PC-9 (cell line): Measurements from ENCODE around the gene JAK1. TPM values are rescaled to one million over a fixed set of nuclear protein-coding genes. Genes with fewer than 3 reads are reported as not detected.

Source experiments
- BruUV-seq: library from RNA; stranded (reverse); fragments of 400-500 nt; replicated peaks from 2 replicates; lab custom pipeline; 2021; lab: Mats Ljungman, UMichigan
- CTCF ChIA-PET: fragments of 300-600 bp; sonication (Branson Sonifier 250); formaldehyde crosslinking; loops from one replicate; lab custom pipeline; 2022; ENCODE audit warnings: antibody characterized with exemption; lab: Charles Lee
- POLR2A ChIA-PET: fragments of 300-600 bp; sonication (Branson Sonifier 250); formaldehyde crosslinking; loops from one replicate; lab custom pipeline; 2022; ENCODE audit warnings: antibody characterized with exemption; ENCODE audit not compliant: unreplicated experiment; lab: Charles Lee
- DNase-seq, 2 experiments: peaks; one replicate each; pipeline versions ENCODE4 v3.0.0 to v3.0.0-alpha.2; 2015 to 2022; ENCODE audit warnings: mixed read lengths in 1 of 2
- H2AFZ ChIP-seq: fragments of 200-600 bp; sonication (generic); 2 replicates; pipeline ENCODE4 v1.8.1; 2017; ENCODE audit warnings: antibody characterized with exemption
- H3F3A ChIP-seq: fragments of 200-600 bp; sonication (generic); 2 replicates; pipeline ENCODE4 v1.8.1; 2017; ENCODE audit warnings: antibody characterized with exemption, mild to moderate bottlenecking, low read depth; ENCODE audit not compliant: insufficient read depth
- H3K27ac ChIP-seq: fragments of 200-600 bp; sonication (generic); 2 replicates; pipeline ENCODE4 v1.6.1; 2016; ENCODE audit warnings: mixed run types
- H3K27me3 ChIP-seq: fragments of 200-600 bp; sonication (generic); 2 replicates; pipeline ENCODE4 v1.6.1; 2016; ENCODE audit warnings: low read depth, mixed run types; ENCODE audit not compliant: insufficient read depth
- H3K36me3 ChIP-seq: fragments of 200-600 bp; sonication (generic); 2 replicates; pipeline ENCODE4 v1.6.1; 2016; ENCODE audit warnings: low read depth, mixed run types
- H3K4me1 ChIP-seq: fragments of 200-600 bp; sonication (generic); replicated peaks from 2 replicates; pipeline ENCODE4 v1.6.1; 2016; ENCODE audit warnings: mixed run types; ENCODE audit not compliant: insufficient read depth
- H3K4me2 ChIP-seq: fragments of 200-600 bp; sonication (generic); 2 replicates; pipeline ENCODE4 v1.6.1; 2017; ENCODE audit warnings: mixed run types
- H3K4me3 ChIP-seq: fragments of 200-600 bp; sonication (generic); 2 replicates; pipeline ENCODE4 v1.6.1; 2016; ENCODE audit warnings: mixed run types
- H3K79me2 ChIP-seq: fragments of 200-600 bp; sonication (generic); 2 replicates; pipeline ENCODE4 v1.6.1; 2017; ENCODE audit warnings: low read depth, mixed run types
- H3K9me2 ChIP-seq: fragments of 200-600 bp; sonication (generic); 2 replicates; pipeline ENCODE4 v1.8.1; 2017; ENCODE audit warnings: mild to moderate bottlenecking; ENCODE audit not compliant: insufficient read depth
- H3K9me3 ChIP-seq: fragments of 200-600 bp; sonication (generic); 2 replicates; pipeline ENCODE4 v1.8.1; 2016; ENCODE audit warnings: low read depth; ENCODE audit not compliant: insufficient read depth
- H4K20me1 ChIP-seq: fragments of 200-600 bp; sonication (generic); 2 replicates; pipeline ENCODE4 v1.8.1; 2017; ENCODE audit not compliant: insufficient read depth
- EZH2 ChIP-seq: fragments of 200-600 bp; sonication (generic); IDR thresholded peaks from 2 replicates; pipeline ENCODE4 v1.8.0; 2017; ENCODE audit warnings: antibody characterized with exemption, low read depth
- intact Hi-C: fragments of 100-400 bp; cut with micrococcal nuclease; formaldehyde crosslinking; loops from one replicate; pipeline ENCODE4 v1.10.0; 2022; ENCODE audit not compliant: unreplicated experiment
- total RNA-seq: library from RNA; stranded (reverse); gene quantifications from 2 replicates; pipeline ENCODE4 v1.2.3, GENCODE V29; 2021
- TF ChIP-seq, protein P1 (sequence below): fragments of 200-600 bp; sonication (generic); conservative IDR thresholded peaks from 2 replicates; pipeline ENCODE4 v1.6.1; 2017; ENCODE audit warnings: mixed run types, antibody characterized with exemption, mild to moderate bottlenecking, moderate library complexity

Gene JAK1
- total RNA-seq, 1 experiment from 2014 or later: 88.5 TPM

DNA sequence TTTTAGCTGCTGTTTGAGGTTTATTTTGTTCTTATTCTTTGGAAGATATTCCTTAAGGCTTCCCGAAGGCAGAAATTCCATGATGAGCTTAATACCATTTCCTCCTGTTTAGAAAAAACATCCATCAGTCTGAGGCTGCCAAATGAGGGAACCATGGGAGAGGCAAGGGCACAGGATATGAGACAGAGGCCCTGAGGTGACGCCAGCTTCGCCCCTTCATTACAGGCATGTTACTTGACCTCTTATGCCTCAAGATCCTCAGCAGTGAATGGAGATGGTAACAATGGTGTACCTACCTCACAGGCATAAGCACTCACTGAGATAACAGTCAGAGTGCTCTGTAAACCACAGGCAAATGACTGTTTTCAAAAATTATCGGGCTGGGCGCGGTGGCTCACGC is 127.9 kb downstream of the JAK1 start:
- Histone ChIP-seq H4K20me1 (no peaks in the 10 kb centered on the region), H3K27ac (no peak overlapping the region), H3F3A (no peaks in the 10 kb centered on the region), H3K4me1 (no peaks in the 10 kb centered on the region; the same call in 1 of the 2 replicates), H3K4me2 (no peak overlapping the region), H2AFZ (no peak overlapping the region), H3K4me3 (no peak overlapping the region), H3K79me2 (no peaks in the 10 kb centered on the region), H3K36me3 (peaks cover 33% of the 10 kb centered on the region; the same call in 1 of the 2 replicates), H3K9me3 (no peaks in the 10 kb centered on the region), H3K9me2 (no peaks in the 10 kb centered on the region), H3K27me3 (no peaks in the 10 kb centered on the region)
- no peak for DNase-seq
- intact Hi-C loops: no loop called here
- BruUV-seq: no TSS peak
- ChIA-PET CTCF (no interaction called here), POLR2A (interaction anchor here (0.7 kb wide), 1 partner anchor 907 kb away, joined by 3 read pairs; no protein-coding TSS in a partner anchor)
- TF ChIP-seq, protein P1, sequence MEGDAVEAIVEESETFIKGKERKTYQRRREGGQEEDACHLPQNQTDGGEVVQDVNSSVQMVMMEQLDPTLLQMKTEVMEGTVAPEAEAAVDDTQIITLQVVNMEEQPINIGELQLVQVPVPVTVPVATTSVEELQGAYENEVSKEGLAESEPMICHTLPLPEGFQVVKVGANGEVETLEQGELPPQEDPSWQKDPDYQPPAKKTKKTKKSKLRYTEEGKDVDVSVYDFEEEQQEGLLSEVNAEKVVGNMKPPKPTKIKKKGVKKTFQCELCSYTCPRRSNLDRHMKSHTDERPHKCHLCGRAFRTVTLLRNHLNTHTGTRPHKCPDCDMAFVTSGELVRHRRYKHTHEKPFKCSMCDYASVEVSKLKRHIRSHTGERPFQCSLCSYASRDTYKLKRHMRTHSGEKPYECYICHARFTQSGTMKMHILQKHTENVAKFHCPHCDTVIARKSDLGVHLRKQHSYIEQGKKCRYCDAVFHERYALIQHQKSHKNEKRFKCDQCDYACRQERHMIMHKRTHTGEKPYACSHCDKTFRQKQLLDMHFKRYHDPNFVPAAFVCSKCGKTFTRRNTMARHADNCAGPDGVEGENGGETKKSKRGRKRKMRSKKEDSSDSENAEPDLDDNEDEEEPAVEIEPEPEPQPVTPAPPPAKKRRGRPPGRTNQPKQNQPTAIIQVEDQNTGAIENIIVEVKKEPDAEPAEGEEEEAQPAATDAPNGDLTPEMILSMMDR: no peak
- no peak for TF ChIP-seq EZH2

DNA sequence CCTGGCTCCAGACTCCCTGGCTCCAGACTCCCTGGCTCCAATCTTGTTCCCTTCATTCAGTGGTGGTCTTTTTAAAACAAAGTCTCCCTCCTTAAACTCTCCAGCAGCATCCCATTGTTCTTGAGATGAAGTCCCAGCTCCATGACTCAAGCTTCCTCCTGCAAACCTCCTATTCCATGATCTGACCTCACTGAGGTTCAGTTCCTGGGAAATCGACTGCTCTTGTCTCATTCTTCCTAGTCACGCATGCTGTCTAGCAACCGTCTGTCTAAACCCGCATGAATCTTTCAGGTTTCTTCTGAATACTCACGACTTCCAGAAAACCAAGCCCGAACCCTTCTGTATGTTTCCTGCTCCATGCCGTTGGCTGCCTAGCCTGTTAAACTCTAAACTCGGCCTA is 129.5 kb downstream of the JAK1 start:
- no peak overlapping the region for H3K4me3 ChIP-seq
- ChIA-PET CTCF (no interaction called here), POLR2A (no interaction called here)
- H3K4me1 ChIP-seq: no peaks in the 10 kb centered on the region; the same call in 1 of the 2 replicates
- TF ChIP-seq, protein P1: no peak
- no peak for TF ChIP-seq EZH2
- intact Hi-C loops: no loop called here
- H4K20me1 ChIP-seq: no peaks in the 10 kb centered on the region
- no peaks in the 10 kb centered on the region for H3K9me2 ChIP-seq
- H3K9me3 ChIP-seq: no peaks in the 10 kb centered on the region
- no peaks in the 10 kb centered on the region for H3K79me2 ChIP-seq
- no peak overlapping the region for H3K27ac ChIP-seq
- no peaks in the 10 kb centered on the region for H3K27me3 ChIP-seq
- H3K36me3 ChIP-seq: peaks cover 38% of the 10 kb centered on the region; the same call in 1 of the 2 replicates
- BruUV-seq: no TSS peak
- no peak overlapping the region for H2AFZ ChIP-seq
- H3F3A ChIP-seq: no peaks in the 10 kb centered on the region
- DNase-seq: no peak
- no peak overlapping the region for H3K4me2 ChIP-seq

DNA sequence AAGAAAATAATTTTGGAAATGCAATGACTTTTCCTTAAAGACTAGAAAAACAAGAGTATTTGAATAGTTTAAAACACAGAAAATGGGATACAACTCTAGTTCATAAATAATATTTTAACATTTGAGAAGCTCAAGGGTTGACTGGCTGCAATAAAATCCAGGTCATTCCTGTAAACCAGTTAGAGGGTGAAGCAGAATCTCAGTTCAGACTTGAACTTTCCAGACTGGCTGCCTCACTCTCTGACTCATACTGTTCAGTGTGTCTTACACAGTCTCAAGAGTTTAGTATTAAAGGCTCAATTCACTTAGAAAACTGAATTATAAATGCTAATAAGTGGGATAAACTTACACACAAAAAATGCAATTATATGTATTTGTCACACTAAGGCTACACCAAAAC is 131.6 kb downstream of the JAK1 start:
- no peak overlapping the region for H3K27ac ChIP-seq
- no peak overlapping the region for H3K4me3 ChIP-seq
- no peaks in the 10 kb centered on the region for H3K79me2 ChIP-seq
- H3K36me3 ChIP-seq: peaks cover 32% of the 10 kb centered on the region; the same call in 1 of the 2 replicates
- H3K9me3 ChIP-seq: no peaks in the 10 kb centered on the region
- no peaks in the 10 kb centered on the region for H3K27me3 ChIP-seq
- DNase-seq: no peak
- H2AFZ ChIP-seq: no peak overlapping the region
- BruUV-seq: no TSS peak
- intact Hi-C loops: no loop called here
- ChIA-PET POLR2A (no interaction called here), CTCF (no interaction called here)
- H3F3A ChIP-seq: no peaks in the 10 kb centered on the region
- no peaks in the 10 kb centered on the region for H3K9me2 ChIP-seq
- no peaks in the 10 kb centered on the region for H4K20me1 ChIP-seq
- no peaks in the 10 kb centered on the region for H3K4me1 ChIP-seq
- TF ChIP-seq, protein P1: no peak
- no peak for TF ChIP-seq EZH2
- H3K4me2 ChIP-seq: no peak overlapping the region
